Measurements from ENCODE around the gene SLC8A1.

Gene SLC8A1

DNA sequence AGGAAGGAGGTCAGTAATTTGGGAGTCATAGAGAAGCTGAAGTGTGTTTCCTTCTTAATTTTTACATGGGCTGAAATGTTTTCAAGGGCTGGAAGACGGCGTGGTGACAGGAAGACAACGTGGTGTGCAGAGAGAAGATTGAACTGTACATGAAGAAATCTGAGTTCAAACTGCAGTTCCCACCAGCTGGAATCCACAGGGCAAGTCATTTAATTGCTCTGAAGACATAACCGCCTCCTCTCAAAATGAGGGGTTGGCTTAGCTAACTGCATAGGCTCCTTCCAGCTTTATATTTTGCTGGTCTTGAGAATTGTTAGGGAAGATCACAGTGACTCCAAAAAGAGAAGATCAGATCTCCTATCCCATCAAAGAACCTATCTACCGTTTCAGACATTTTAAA, 103.9 kb downstream of the SLC8A1 start:
- no peak for DNase-seq

DNA sequence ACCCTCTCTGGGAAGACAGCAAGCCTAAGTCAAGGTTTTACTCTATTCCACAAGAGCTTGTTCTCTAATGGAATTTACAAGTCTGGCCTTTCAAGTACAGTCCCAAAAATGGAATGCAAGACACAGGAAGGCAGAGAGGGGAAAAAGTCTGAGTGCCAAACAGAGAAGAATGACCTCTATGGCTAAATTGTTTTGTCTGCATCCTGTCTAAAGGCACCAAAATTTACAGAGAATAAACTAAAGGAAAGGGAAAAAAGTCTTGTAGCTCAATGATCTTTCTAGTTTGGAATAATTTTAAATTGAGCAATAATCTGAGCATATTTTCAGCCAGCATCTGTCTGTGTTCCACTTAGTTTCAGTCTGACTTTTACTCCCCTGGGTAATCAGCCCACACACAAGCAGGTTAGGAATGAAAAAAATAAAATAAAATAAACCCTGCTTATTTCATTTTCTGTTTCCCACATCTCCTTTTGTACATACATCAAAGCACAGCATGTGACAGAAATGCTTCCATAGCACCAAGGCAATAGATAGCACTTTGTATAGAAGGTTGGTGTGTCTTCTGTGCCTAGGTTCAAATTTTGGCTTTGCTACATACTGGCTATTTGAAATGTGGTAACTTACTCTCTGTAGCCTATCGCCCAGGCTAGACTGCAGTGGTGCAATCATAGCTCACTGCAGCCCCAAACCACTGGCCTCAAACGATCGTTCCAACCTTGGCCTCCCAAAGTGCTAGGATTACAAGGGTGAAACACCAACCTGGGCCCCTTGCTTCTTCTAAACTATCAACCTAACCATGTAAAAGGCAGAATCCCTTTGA, 105.1 kb downstream of the SLC8A1 start:
- no peak for DNase-seq

DNA sequence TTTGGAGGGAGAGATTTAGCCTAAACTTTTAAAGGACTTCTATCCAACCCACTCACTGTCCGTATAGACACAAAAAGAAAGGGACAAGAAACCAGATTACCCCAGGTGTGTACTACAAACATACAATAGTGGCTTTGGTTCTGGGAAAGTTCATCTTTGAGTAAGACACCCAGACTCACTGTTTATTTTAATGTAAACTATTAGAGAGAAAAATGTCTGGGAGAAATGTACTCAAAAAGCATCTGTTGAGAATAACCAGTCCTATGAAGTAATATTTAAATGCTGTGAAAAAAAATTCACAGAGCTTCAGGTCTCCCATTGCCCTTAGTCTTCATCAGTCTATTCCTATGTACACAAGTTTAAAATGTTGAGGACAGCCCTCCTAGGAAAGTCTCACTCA, 107.5 kb downstream of the SLC8A1 start:
- no peak for DNase-seq

DNA sequence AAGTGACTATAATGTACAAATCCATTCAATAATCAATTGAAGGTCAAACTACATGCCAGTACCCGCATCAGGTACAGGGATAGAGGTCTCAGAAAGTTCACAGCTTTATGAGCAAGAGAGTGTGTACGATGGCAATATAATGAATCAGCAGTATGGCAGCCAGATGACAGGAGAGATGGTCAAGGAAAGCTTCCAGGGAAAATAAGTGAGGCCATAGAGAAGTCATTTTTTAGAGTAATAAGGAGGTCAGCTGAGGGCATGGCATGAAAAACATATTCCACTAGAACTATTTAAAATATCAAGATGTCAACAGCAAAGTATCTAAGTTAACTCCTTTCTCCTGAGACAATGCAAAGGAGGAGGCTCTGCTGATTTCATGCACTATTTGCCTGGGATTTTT, 108.0 kb downstream of the SLC8A1 start:
- no peak for DNase-seq

DNA sequence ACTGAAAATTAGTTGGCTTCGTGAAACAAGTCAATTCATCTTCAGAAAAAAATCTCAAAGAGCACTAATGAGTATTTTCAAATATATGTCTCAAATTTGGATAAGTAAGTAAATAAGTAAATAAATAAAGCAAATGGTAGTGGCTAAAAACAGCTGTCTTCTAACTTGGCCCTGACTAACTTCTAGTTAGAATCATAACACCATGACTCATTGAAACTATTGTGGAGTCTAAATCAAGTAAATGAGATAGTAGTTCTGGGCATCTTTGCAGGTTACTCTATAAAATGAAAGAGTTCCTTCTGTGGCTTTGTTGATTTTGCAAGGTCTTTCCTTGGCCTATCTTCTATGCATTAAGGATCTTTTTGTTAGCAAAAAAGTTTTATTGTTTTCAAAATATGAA, 110.7 kb downstream of the SLC8A1 start:
- DNase-seq: no peak

DNA sequence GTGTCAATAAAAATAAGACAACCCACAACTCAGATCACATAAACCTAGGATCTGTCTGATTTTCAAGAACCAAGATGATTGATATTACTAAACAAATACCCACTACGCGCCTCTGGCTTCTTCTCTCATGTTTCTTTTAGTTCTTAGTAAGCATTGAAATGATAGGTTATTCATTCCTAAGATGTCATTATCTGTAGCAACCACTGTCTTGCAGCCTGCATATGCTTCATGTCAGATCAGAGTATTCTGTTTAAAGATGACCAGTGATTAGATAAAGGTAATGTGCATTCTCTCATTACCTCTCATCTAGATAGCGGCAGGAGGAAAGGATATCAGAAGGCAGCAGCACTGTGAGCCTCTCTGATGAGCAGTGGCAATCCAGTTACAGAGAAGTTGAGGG, 112.9 kb downstream of the SLC8A1 start:
- no peak for DNase-seq

DNA sequence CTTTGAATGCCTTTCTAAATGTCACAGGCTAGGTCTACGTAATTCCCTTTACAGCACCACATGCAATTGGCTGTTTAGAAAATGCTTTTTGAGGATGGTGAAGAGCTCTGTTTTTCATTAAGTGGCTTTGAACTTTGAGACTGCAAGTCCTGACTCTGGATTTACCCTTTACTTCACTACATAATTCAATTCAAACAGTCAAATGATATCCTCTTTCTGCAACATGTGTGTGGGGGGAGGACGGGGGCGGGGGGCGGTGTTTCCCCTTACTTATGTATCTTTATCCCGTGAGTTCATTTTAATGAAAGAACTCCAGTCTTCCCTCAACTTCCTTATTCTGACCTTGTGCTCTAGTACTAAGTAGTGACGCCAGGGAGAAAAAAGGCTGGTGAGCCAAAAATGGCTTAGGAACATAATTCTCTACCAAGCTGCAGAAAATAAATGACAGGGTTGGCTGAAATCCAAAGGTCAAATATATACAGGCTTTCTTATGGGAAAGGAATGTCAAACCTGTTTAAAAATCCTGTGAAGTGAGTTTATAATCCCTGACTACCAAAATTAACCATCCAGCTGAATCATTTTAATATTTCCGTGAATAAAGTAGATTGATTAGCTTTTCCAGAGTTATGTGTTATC, 119.6 kb downstream of the SLC8A1 start:
- DNase-seq: no peak

DNA sequence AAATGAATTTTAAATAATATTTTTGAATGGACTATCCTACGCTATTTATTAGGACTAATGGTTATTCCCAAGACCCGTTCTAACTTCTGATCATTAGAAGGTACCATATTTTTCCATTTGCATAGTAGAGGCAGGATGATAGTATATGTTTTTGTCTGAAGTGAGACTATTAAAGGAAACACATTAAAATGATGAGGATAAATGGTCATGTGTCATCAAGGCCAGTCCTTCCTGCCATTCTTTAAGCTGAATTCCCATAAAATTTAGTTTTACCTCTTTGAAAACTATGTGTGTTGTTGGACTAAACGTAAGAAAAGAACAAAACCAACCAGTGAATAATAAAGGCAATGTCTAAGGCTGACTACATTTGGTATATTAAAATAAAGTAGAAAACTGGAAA, 121.8 kb downstream of the SLC8A1 start:
- DNase-seq: no peak

DNA sequence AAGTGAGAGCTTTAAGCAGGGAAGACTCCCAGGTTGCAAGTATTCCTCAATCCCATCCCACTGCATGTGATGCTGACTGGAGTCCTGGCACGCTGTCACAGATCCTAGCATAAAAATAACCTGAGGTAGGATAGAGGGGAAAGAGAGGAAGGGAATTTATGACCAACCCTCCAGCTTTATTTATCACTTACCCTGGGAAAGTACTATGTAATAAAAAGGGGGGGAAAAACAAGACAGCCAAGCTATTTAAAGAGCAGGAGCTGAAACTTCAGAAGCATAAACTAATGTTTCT, 122.2 kb downstream of the SLC8A1 start:
- DNase-seq: no peak

DNA sequence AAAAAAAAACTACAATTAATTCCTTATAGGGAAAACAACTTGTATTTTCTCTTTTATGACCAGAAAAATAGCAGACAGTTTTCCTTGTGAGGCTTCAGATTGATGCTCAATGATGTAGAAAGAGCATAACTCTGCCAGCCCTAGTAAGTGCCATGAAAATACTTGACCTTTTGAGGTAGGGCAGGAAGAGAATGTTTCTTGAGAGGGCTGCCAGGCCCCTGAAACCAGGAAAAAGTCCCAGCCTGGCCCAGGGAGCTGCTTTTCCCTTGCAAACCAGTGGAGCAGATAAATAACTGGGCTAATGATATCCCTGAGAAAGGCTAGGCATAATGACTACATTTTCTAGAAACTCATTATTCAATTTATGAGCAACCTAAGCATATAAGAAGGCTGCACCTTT, 126.8 kb downstream of the SLC8A1 start:
- no peak for DNase-seq

DNA sequence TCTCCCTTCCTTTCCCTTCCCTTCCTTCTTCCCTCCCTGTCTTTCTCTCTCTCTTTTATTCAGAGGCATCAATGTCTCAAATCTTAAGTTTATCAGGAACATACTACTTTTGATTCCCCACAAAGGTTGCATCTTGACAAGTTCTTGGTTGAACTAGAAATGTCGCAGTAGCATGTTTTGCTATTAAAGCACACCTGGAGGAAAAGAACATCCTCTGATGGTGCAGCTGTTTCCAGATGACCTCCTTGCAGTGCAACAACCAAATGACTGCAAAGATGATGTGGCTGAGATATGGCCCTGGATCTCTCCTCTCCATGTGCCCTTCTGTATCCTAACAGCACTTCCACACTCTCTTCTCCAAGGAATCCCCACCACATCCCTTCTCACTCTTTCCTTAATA, 127.2 kb downstream of the SLC8A1 start:
- no peak for DNase-seq

DNA sequence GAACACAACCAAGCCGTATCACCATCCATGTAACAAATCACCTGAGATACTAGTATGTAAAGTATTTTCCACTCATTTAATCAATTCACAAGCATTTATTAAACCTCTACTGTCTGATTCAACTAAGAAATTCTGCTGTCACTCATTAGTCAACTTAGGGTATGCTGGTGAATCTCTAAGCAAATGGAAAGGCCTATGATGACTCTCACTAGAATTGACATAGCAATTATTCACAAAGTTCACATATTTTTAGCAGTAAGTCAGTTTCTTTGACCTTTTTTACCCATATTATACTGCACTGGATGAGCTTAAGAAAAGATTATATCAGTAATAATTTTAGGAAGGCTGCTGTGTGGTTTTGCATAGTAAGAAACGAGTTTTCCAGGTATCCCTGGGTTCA, 130.1 kb downstream of the SLC8A1 start:
- no peak for DNase-seq

DNA sequence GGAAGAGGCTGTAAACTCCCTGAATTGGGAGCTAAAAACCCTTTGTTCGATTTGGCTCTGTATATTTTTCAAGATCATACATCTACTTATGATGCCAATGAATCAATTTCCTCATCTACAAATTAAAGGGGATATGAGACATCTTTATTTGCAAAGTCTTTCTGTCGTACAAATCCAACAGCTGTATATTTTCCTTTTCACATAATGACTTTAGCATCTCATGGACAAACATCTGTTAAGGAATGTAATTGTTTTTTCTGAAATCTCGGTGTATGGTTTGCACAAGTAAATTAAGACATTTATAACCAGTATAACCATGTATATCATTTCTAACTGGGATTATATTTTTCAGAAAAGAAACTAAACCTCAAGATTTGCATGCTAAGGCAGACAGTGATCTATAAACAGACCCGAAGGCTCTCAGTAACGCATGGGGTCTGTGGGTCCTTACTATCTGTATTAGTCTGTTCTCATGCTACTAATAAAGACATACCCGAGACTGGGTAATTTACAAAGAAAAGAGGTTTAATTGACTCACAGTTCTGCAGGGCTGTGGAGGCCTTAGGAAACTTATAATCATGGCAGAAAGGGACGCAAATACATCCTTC, 130.8 kb downstream of the SLC8A1 start:
- DNase-seq: no peak

DNA sequence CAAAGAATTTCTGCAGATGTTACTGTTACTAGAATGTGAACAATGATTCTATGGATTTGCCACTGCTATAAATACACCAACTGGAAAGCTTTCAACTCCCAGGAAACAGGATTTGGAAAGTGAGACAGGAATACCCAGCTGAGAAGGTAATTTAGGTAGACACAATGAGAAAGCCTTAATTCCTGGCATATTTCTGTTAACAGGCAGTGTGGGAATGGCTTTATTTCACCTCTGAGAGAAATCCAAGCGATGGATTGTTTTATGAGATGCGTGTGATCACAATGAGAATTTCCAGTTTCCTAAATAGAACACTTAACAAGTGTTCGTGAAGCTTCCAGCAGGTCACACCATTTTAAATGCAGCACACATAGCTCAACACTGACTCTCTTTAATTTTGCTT, 133.0 kb downstream of the SLC8A1 start:
- DNase-seq: no peak

DNA sequence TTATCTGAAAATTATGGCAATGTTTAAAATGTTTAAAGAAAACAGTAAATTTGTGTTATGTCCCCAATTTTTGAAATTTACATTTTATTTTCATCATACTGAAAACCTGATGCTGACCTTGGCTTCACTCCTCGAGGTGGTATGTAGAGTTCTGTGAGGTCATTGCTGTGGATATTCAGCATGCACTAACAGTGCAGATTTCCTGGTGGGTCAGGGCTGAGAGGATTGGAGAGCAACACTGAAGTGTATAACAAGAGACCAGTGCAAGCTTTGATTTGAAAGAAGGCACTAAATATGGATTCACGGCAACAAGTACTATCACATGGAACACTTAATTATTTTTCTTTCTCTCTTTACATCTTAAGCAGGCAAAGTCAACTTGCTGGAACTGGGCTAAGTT, 134.1 kb downstream of the SLC8A1 start:
- no peak for DNase-seq

DNA sequence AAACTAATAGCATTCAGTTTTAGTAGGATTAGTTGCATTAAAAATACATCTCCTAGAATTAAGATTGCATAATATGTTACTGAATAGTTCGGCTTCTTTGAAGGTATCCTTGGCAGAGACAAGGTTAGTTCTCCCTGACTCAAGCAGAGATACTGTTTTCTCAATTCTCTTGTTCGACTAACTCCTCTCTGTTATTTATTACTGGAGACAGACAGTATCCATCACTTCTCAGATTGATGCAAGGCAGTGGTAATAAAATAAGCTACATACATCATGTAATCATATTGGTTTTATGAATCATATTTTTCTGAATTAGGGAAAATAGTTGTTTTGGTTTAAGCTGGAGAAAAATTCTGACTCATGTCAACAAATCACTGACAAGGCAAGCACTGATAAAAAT, 134.8 kb downstream of the SLC8A1 start:
- no peak for DNase-seq

DNA sequence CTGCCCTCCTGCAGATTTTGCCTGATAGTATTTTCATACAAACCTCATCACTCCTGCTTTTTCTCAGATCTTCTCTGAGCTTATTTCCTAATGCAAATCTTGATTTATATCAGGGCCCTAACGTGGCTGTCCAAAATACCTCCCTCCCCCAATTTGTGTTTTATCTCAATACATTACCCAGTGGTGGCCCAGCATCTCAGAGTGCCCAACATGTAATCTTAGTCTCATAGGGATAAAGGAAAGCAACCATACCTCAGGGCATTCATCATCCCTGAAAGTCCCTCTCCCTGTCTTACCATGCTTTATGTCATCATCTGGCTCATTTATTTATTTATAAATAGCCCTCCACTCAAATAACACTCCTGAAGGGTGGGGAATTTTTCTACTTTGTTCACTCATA, 135.3 kb downstream of the SLC8A1 start:
- no peak for DNase-seq

DNA sequence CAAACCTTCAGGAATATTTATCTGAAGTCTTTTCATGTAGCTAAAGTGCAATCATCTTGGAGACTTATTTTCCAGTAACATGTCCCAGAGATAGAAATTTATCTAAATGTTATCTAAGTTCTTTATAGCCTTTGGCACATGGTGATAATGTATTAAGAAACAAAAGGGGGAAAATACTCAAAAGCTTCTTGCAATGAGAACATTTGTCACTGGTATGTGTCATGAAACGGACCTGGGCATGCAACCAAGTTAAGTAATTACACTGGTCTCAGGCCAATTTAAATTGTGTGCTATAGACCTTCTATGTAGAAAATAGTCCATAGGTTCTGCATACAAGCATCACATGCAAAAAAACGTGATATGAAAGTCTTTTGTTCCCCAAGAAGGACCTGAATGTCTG, 136.2 kb downstream of the SLC8A1 start:
- no peak for DNase-seq

DNA sequence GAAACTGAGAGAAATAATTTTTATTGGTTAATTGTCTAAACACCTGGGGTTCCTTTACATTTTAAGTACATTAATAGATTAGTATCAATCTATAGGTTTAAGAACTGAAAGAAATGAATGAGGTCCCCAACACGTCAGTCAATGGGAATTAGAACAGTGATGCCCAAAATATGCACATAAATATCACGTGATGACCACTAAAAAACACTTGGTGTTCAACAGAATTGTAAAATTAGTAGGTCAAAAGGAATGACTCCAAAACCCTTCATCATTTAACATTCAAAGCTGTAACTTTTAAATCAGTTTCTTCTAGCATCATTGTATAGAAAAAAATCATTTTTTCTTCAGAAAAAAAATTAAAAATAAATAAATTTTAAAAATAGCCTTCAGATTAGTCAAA, 140.9 kb downstream of the SLC8A1 start:
- no peak for DNase-seq

DNA sequence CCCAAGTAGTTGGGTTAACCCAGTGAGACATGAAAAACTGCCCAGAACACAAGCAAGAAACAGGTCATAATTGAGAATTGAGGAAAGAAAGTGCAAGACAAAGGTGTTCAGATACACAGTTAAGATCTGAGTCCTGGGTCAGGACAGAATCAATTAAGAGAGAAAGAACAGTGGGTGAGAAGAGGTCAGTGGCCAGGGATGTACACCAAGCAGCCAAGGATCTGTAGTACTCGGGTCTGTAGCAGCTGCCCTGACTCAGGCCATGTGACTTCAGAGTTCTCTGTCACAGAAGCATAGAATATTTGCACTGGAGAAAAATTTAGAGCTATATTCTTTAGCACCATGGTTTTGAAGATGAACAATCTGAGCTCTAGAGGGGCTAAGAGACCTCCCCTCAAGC, 141.6 kb downstream of the SLC8A1 start:
- DNase-seq: no peak

DNA sequence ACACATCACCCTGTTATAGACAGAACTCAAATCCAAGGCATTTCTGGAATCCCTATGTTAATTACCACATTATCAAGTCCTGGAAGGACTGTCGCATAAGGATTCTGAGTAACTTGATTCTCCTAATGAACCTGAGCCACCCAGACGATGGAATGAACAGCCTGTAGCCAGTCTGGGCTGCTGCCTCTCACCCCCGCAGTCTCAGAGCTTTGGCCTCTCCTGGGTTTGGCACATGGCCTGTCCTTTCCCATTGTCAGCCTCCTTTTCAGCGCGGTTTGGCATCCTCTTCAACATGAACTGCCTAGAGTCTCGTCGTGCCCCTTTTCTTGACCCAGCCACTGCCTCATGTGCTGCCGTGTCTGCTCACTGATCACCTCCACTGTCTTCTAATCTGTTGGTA, 147.6 kb downstream of the SLC8A1 start:
- DNase-seq: no peak

DNA sequence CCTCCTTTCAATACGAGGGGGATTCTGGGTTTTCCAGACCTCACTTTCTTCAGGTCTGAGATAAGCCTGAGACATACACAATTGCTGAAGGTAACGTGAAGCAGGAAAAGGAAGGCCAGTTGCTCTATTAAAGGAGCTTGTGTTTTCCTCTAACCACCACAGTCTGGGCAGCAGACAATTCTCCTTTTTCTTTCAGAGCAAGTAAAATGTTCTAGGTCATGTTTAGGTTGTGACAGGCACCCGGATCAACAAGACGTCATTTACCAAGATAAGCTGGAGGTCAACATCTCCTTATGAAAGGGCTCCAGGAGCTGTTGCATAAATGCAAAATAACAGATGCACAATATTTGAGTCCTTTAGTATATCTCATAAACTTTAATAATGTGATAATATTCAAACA, 148.1 kb downstream of the SLC8A1 start:
- no peak for DNase-seq

DNA sequence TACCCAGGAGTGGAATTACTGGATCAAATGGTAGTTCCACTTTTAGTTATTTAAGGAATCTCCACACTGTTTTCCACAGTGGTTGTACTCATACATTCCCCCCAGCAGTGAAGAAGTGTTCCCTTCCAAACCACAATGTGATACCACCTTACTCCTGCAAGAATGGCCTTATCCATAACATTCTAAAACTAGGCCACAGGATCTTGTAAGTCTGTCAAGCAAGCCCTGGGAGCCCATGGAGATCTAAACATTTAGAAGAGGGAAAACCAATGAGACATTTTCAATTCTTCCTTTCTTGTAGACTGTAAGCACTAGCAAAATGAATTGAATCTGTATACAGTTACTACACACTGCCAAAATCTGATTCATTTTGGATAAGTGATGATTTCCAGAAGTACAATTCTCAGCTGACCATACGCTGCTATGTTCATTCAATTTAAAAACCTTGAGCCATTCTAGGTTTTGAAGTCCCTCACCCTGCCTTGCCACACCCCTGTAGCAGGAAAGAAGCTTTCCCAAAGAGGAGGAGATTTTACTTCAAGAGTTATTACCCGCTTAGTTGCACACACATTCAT, 149.1 kb downstream of the SLC8A1 start:
- DNase-seq: no peak

DNA sequence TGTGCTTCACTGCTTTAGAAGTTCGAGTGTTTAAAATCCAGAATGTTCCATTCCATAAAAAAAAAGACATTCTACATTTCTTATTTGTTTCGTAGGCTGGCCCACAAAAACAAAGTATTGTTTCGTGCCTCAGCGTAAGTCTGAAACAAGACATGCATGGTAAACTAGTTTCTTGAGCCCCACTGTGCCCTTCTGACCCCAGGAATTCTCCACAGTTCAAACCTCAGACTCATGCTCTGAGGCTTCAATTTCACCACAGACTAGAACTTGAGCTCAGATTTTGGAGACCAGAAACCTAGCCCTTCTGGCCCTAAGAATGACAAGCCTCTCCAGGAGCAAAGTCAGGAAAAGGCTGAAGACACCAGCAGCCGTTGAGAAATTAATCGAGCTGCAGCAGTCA, 151.5 kb downstream of the SLC8A1 start:
- DNase-seq: no peak

Measured in stimulated activated CD4-positive, alpha-beta T cell treated with anti-CD3 and anti-CD28 coated beads, Interleukin-4, amount 100 ng/mL, for 4 hours (primary cell).